Suprapubic skin (tissue), 4 donors: Measurements from ENCODE around the gene TRIM2.

Experiments used
- POLR2A ChIP-seq, 2 donors: fragments of 450-650 bp; IDR thresholded peaks; one replicate each; pipeline ENCODE4 v1.6.1; 2017; ENCODE audit warnings: antibody characterized with exemption in 2 of 2, mild to moderate bottlenecking in 2 of 2, moderate library complexity in 2 of 2
- POLR2AphosphoS5 ChIP-seq, 3 donors: sonication (generic); formaldehyde crosslinking; IDR thresholded peaks; one replicate each; pipeline ENCODE4 v1.6.1; 2017; ENCODE audit warnings: antibody characterized with exemption in 3 of 3

- no peak for TF ChIP-seq POLR2AphosphoS5 (IDR thresholded peaks at IDR 0.05)
- TF ChIP-seq POLR2A (IDR thresholded peaks at IDR 0.05) = no peak
Observed at GRCh38 chr4:153283260-153283659, 79.0 kb downstream of the TRIM2 start.
